Osteocyte (in vitro differentiated cells): ENCODE data around the gene HIVEP3. TPM values are rescaled to one million over a fixed set of nuclear protein-coding genes. Genes with fewer than 3 reads are reported as not detected.

Experiments
- DNase-seq: peaks from one replicate; pipeline ENCODE4 v3.0.0; 2021; ENCODE audit warnings: mixed read lengths; ENCODE audit not compliant: unreplicated experiment; ENCODE audit errors: extremely low spot score
- H3K27ac Mint-ChIP-seq: one replicate; pipeline ENCODE4 v1.8.0; 2021; ENCODE audit warnings: mild to moderate bottlenecking, mixed read lengths; ENCODE audit not compliant: unreplicated experiment
- H3K27me3 Mint-ChIP-seq: one replicate; pipeline ENCODE4 v1.8.0; 2021; ENCODE audit warnings: mixed read lengths; ENCODE audit not compliant: unreplicated experiment
- H3K36me3 Mint-ChIP-seq: one replicate; pipeline ENCODE4 v1.8.0; 2021; ENCODE audit warnings: mixed read lengths; ENCODE audit not compliant: unreplicated experiment
- H3K4me1 Mint-ChIP-seq: one replicate; pipeline ENCODE4 v1.8.0; 2021; ENCODE audit warnings: mixed read lengths; ENCODE audit not compliant: unreplicated experiment
- H3K4me3 Mint-ChIP-seq: one replicate; pipeline ENCODE4 v1.8.0; 2021; ENCODE audit warnings: mild to moderate bottlenecking, moderate library complexity, mixed read lengths; ENCODE audit not compliant: unreplicated experiment
- H3K9me3 Mint-ChIP-seq: one replicate; pipeline ENCODE4 v1.8.0; 2021; ENCODE audit warnings: mixed read lengths; ENCODE audit not compliant: unreplicated experiment
- CTCF ChIP-seq: fragments of 200-600 bp; sonication (generic); IDR thresholded peaks from 2 replicates; pipeline ENCODE4 v1.5.0; 2021; ENCODE audit warnings: antibody characterized with exemption, mild to moderate bottlenecking, moderate library complexity
- total RNA-seq: library from RNA; stranded (reverse); gene quantifications from 2 replicates; pipeline ENCODE4 v1.2.1, GENCODE V29; 2021

The HIVEP3 gene
- total RNA-seq, 1 donor from 2014 or later = 0.97 TPM

GRCh38 chr1:41622859-41623732, 295.6 kb downstream of the HIVEP3 start:
- DNase-seq = peak; percentile 54
- Mint-ChIP-seq H3K4me3 (no peak overlapping the region), H3K27ac (no peak overlapping the region), H3K4me1 (peaks cover 38% of the 10 kb centered on the region), H3K36me3 (no peaks in the 10 kb centered on the region), H3K27me3 (no peaks in the 10 kb centered on the region), H3K9me3 (no peaks in the 10 kb centered on the region)
- no peak for TF ChIP-seq CTCF

- Mint-ChIP-seq H3K36me3 (no peaks in the 10 kb centered on the region), H3K4me3 (no peak overlapping the region), H3K4me1 (peaks cover 37% of the 10 kb centered on the region), H3K9me3 (no peaks in the 10 kb centered on the region), H3K27ac (no peak overlapping the region), H3K27me3 (no peaks in the 10 kb centered on the region)
- peak; percentile 44 for DNase-seq
- no peak for TF ChIP-seq CTCF
These were observed 296.3 kb downstream of the HIVEP3 start for GRCh38 chr1:41622402-41622801.

GRCh38 chr1:41621791-41622190, 296.9 kb downstream of the HIVEP3 start:
- TF ChIP-seq CTCF = no peak
- peaks cover 34% of the 10 kb centered on the region for H3K4me1 Mint-ChIP-seq

GRCh38 chr1:41621256-41621655, 297.5 kb downstream of the HIVEP3 start:
- no peak for TF ChIP-seq CTCF
- Mint-ChIP-seq H3K4me1 (peaks cover 29% of the 10 kb centered on the region), H3K27me3 (no peaks in the 10 kb centered on the region), H3K27ac (no peak overlapping the region), H3K36me3 (no peaks in the 10 kb centered on the region), H3K9me3 (no peaks in the 10 kb centered on the region), H3K4me3 (no peak overlapping the region)
- DNase-seq = peak; percentile 57

More at GRCh38 chr1:41621791-41622190, 296.9 kb downstream of the HIVEP3 start:
- no peaks in the 10 kb centered on the region for H3K27me3 Mint-ChIP-seq
- no peak overlapping the region for H3K27ac Mint-ChIP-seq
- H3K9me3 Mint-ChIP-seq = no peaks in the 10 kb centered on the region
- no peak overlapping the region for H3K4me3 Mint-ChIP-seq
- H3K36me3 Mint-ChIP-seq = no peaks in the 10 kb centered on the region
- DNase-seq = no peak

- Mint-ChIP-seq H3K9me3 (no peaks in the 10 kb centered on the region), H3K27ac (no peak overlapping the region), H3K27me3 (no peaks in the 10 kb centered on the region), H3K36me3 (no peaks in the 10 kb centered on the region), H3K4me3 (no peak overlapping the region), H3K4me1 (peaks cover 24% of the 10 kb centered on the region)
- TF ChIP-seq CTCF = no peak
- DNase-seq = peak; percentile 68
These were observed 298.2 kb downstream of the HIVEP3 start for GRCh38 chr1:41620365-41621169.
